ENCODE data around the gene ERBB4. TPM values are rescaled to one million over a fixed set of nuclear protein-coding genes. Genes with fewer than 3 reads are reported as not detected.

Gene ERBB4
- total RNA-seq, 4 donors from 2014 or later, result 1.6 to 5.7 (median 3.5) TPM

DNA sequence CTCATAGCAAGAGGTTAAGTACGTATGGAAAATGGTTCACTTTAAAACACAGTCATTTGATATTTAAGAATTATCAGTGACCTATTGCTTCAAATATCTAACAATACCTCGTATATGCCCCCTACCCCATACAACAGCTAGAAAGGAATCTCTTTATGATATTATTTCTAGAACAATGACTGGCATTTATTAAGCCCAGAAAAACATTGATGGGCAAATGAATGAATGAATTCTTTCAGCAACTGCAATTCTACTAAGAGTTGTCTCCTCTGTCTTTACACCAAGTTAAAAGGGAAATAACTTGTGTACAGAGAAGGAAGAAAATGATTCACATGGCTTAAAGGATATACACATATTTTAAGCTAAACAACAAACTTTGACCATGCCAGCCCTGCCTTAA, 384.7 kb downstream of the ERBB4 start:
- ATAC-seq (no peak), DNase-seq (no peak)
- Histone ChIP-seq H3K4me3 (no peak overlapping the region), H3K4me1 (no peaks in the 10 kb centered on the region), H3K9me3 (no peaks in the 10 kb centered on the region), H3K36me3 (no peaks in the 10 kb centered on the region), H3K27me3 (no peaks in the 10 kb centered on the region), H3K27ac (no peak overlapping the region)
- TF ChIP-seq, protein P1, sequence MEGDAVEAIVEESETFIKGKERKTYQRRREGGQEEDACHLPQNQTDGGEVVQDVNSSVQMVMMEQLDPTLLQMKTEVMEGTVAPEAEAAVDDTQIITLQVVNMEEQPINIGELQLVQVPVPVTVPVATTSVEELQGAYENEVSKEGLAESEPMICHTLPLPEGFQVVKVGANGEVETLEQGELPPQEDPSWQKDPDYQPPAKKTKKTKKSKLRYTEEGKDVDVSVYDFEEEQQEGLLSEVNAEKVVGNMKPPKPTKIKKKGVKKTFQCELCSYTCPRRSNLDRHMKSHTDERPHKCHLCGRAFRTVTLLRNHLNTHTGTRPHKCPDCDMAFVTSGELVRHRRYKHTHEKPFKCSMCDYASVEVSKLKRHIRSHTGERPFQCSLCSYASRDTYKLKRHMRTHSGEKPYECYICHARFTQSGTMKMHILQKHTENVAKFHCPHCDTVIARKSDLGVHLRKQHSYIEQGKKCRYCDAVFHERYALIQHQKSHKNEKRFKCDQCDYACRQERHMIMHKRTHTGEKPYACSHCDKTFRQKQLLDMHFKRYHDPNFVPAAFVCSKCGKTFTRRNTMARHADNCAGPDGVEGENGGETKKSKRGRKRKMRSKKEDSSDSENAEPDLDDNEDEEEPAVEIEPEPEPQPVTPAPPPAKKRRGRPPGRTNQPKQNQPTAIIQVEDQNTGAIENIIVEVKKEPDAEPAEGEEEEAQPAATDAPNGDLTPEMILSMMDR (IDR thresholded peaks at IDR 0.05 in 4 of 5, conservative IDR thresholded peaks at IDR 0.05 in 1 of 5), result no peak
- TF ChIP-seq POLR2A (IDR thresholded peaks at IDR 0.05), result no peak
- in situ Hi-C loops (cut with MboI; ENCODE audit: low sequenced_read_pairs in 4 of 4), result no loop called here
- intact Hi-C loops (cut with DNase I; ENCODE audit: low total_unique reads), result no loop called here

DNA sequence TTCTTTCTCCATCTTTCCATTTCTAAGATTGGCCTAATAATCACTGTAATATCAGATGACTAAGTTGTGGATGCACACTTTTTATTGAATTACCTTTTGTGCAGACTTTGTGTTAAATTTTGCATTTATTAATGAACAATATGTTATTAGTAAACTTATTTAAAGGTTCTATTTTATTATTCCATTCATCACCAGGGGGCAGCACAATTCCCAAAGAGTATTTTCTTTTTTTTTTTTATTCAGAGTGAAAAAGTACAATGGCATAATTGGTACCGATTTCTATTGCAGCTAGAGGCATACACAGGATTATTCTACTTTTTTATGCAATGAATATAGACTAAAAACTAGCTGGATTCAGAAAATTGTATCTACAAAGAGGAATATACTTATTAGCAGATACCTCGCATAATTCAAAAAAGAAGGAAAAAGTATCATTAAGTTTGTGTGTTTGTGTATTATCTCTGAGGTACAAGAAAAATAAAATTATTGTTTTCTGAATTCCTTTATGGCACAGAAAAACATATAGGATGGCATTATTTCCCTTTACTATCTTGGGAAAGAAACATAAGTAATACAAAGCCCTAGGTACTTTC, 390.6 kb downstream of the ERBB4 start:
- H3K36me3 ChIP-seq, result no peaks in the 10 kb centered on the region
- intact Hi-C loops (cut with DNase I; ENCODE audit: low total_unique reads), result no loop called here
- in situ Hi-C loops (cut with MboI; ENCODE audit: low sequenced_read_pairs in 4 of 4), result no loop called here
- no peaks in the 10 kb centered on the region for H3K27me3 ChIP-seq
- no peaks in the 10 kb centered on the region for H3K4me1 ChIP-seq
- H3K4me3 ChIP-seq, result no peak overlapping the region
- no peaks in the 10 kb centered on the region for H3K9me3 ChIP-seq
- ATAC-seq (no peak), DNase-seq (no peak)
- H3K27ac ChIP-seq, result no peak overlapping the region
- TF ChIP-seq, protein P1 (IDR thresholded peaks at IDR 0.05 in 4 of 5, conservative IDR thresholded peaks at IDR 0.05 in 1 of 5), result peak in 2 of 5 experiments; percentile 3 to 44
- TF ChIP-seq POLR2A (IDR thresholded peaks at IDR 0.05), result no peak

DNA sequence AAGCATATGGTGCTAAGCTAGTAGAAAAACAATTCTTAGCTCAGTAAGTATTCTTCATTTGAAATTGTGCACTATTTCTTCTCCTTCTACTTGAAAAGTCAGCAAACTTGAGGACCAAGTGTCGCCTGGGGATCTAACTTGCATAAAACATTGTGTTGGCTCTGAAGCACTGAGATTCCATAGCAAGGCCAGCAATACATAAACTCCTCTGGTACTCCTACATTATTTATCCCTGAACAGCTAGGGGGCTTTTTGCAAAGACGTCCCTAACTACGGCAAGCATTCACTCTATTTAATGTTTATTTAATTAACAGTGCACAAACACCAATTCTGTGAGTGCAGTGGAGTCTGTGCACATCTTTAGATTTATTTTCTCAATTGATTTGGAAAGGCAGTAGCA, 392.2 kb downstream of the ERBB4 start:
- Histone ChIP-seq H3K36me3 (no peaks in the 10 kb centered on the region), H3K27ac (no peak overlapping the region), H3K4me1 (no peaks in the 10 kb centered on the region), H3K9me3 (no peaks in the 10 kb centered on the region), H3K27me3 (no peaks in the 10 kb centered on the region), H3K4me3 (no peak overlapping the region)
- no peak for DNase-seq
- in situ Hi-C loops (cut with MboI; ENCODE audit: low sequenced_read_pairs in 4 of 4) (no loop called here), intact Hi-C loops (cut with DNase I; ENCODE audit: low total_unique reads) (no loop called here)
- TF ChIP-seq, protein P1 (IDR thresholded peaks at IDR 0.05 in 4 of 5, conservative IDR thresholded peaks at IDR 0.05 in 1 of 5), result no peak
- TF ChIP-seq POLR2A (IDR thresholded peaks at IDR 0.05), result no peak
- no peak for ATAC-seq

DNA sequence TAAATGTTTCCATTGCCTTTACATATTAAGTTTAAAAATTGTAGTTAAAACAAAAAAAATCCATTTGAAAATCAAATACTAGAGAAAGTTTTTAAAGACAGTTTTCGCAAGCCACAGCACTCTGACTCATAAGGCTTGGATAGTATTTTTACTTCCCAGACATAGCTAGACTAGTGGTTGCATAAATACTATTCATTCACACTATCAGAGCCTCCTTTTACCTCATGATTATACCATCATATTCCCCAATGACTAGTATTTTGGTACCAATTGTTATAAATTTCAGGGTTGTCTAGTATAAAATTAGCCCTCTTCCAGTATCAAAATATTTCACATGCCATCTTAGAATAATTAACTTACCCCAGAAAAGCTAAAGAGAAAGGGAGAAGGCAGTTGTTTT, 393.5 kb downstream of the ERBB4 start:
- DNase-seq (no peak), ATAC-seq (no peak)
- H3K9me3 ChIP-seq, result no peaks in the 10 kb centered on the region
- no peaks in the 10 kb centered on the region for H3K27me3 ChIP-seq
- H3K27ac ChIP-seq, result no peak overlapping the region
- H3K4me1 ChIP-seq, result no peaks in the 10 kb centered on the region
- no peaks in the 10 kb centered on the region for H3K36me3 ChIP-seq
- H3K4me3 ChIP-seq, result no peak overlapping the region
- in situ Hi-C loops (cut with MboI; ENCODE audit: low sequenced_read_pairs in 4 of 4) (no loop called here), intact Hi-C loops (cut with DNase I; ENCODE audit: low total_unique reads) (no loop called here)
- TF ChIP-seq POLR2A (IDR thresholded peaks at IDR 0.05), result no peak
- TF ChIP-seq, protein P1 (IDR thresholded peaks at IDR 0.05 in 4 of 5, conservative IDR thresholded peaks at IDR 0.05 in 1 of 5), result no peak

DNA sequence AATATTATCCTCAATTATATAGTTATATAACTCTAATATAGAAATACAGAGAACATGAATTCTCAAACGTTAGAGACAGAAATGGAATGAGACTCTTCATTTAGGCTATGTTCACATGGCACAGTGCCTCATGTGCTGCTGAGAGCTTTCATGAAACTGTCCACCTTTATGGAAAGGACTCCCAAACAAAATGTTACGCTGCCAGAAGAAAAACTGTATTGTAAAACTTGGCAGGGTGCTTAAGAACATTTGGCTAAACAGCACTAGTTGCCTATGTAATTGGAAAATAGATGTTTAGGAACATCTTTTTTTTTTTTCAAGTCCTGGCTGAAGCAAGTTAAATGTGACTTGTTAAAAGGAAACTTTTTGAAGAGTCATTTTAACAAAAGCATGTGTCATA, 396.0 kb downstream of the ERBB4 start:
- H3K36me3 ChIP-seq, result no peaks in the 10 kb centered on the region
- no peaks in the 10 kb centered on the region for H3K9me3 ChIP-seq
- DNase-seq (no peak), ATAC-seq (no peak)
- no peaks in the 10 kb centered on the region for H3K4me1 ChIP-seq
- H3K27me3 ChIP-seq, result no peaks in the 10 kb centered on the region
- H3K27ac ChIP-seq, result no peak overlapping the region
- TF ChIP-seq, protein P1 (IDR thresholded peaks at IDR 0.05 in 4 of 5, conservative IDR thresholded peaks at IDR 0.05 in 1 of 5), result no peak
- no peak for TF ChIP-seq POLR2A (IDR thresholded peaks at IDR 0.05)
- in situ Hi-C loops (cut with MboI; ENCODE audit: low sequenced_read_pairs in 4 of 4) (no loop called here), intact Hi-C loops (cut with DNase I; ENCODE audit: low total_unique reads) (no loop called here)
- no peak overlapping the region for H3K4me3 ChIP-seq

All from gastrocnemius medialis (tissue), 4 donors.